Measurements from ENCODE around the gene SLAMF7. TPM values are rescaled to one million over a fixed set of nuclear protein-coding genes. Genes with fewer than 3 reads are reported as not detected.

Gene SLAMF7
- total and polyA plus RNA-seq, 10 of the 15 experiments (the other 5 are each of a cell fraction or from before 2014, with no cell fraction given), result 66.6 to 284 (median 108) TPM

DNA sequence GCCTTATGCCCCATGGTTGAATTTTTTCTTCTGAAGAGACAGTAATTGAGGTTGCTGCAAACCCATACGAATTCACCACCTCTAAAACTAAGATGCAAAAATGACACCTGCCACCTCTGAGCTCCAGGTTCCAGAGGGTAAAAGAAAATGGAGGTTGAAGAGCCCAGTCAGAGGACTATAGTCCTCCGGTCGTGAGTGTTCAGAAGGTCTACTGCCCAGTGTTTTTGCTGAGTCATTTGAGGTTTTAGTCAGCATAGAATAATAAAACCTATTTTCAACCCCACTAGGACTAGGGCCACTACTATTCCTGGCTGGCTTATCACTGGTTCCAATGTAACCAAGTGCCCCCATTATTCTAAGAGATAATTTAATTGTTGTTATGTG lies 12.9 kb upstream of the SLAMF7 start:
- DNase-seq (ENCODE audit: low read depth, low spot score) (no peak), ATAC-seq (peak; percentile 81), FAIRE-seq (no peak)
- Histone ChIP-seq H3K36me3 (ENCODE audit: control insufficient read depth in 2 of 2, insufficient read depth in 2 of 2, low read length in 1 of 2) (no peaks in the 10 kb centered on the region), H3K27ac (ENCODE audit: control insufficient read depth, insufficient read depth) (peak overlapping the region; percentile 85), H3K79me2 (ENCODE audit: control insufficient read depth, insufficient read depth, low read length) (no peaks in the 10 kb centered on the region; the same call in 1 of the 2 replicates), H3K9ac (ENCODE audit: control insufficient read depth, insufficient read depth, low read length) (no peak overlapping the region), H3K4me1 (ENCODE audit: control insufficient read depth, insufficient read depth, low read length) (peaks cover 40% of the 10 kb centered on the region), H2AFZ (ENCODE audit: control insufficient read depth, low read depth, low read length) (peak overlapping the region; percentile 83), H4K20me1 (ENCODE audit: control insufficient read depth, insufficient read depth) (no peaks in the 10 kb centered on the region), H3K4me2 (ENCODE audit: control insufficient read depth, insufficient read depth) (peak overlapping the region; percentile 17), H3K9me3 (replicated peaks; ENCODE audit: control insufficient read depth, insufficient read depth, low read length) (no peaks in the 10 kb centered on the region; the same call in 2 of the 3 replicates), H3K27me3 (replicated peaks in 1 of 2; ENCODE audit: control insufficient read depth in 2 of 2, insufficient read depth in 2 of 2, low read length in 1 of 2) (no peaks in the 10 kb centered on the region), H3K4me3 (no peak overlapping the region)
- in situ Hi-C loops (cut with MboI), result loop anchor here (5.0 kb wide), 3 partner anchors 41 to 226 kb away; partner anchors contain the start of gene ITLN2
- POLR2A ChIA-PET, result interaction anchor here (1.0 to 7.5 kb wide), 9 partner anchors 13 to 53 kb away, joined by 3 to 73 read pairs (median 11); partner anchors contain the start of genes CD48 and SLAMF7
- RAD21 ChIA-PET (ENCODE audit: unreplicated experiment), result interaction anchor here (0.8 to 8.5 kb wide), 28 partner anchors 11 to 227 kb away, joined by 3 to 137 read pairs (median 10); partner anchors contain the start of genes CD244, CD48, ITLN2 and SLAMF7
- intact Hi-C loops (cut with micrococcal nuclease; ENCODE audit: unreplicated experiment), result loop anchor here (1.0 kb wide), 5 partner anchors 14 to 225 kb away; no protein-coding TSS in a partner anchor
- CTCF ChIA-PET, result interaction anchor here (0.6 to 10.9 kb wide), 24 partner anchors 12 to 298 kb away, joined by 3 to 209 read pairs (median 9); partner anchors contain the start of genes CD48, ITLN2 and SLAMF7
- WGBS (ENCODE audit: insufficient coverage, insufficient replicate concordance, low lambda C conversion rate, missing lambda C conversion rate), result 0% methylated on average over 3 of the region's 3 CpGs
- BruUV-seq (replicated peaks), result TSS peak; percentile 74
- SMC1A ChIA-PET (ENCODE audit: uncharacterized antibody, unreplicated experiment), result interaction anchor here (0.9 to 10.8 kb wide), 26 partner anchors 13 to 264 kb away, joined by 3 to 301 read pairs (median 5); partner anchors contain the start of genes CD48, ITLN2, LY9 and SLAMF7
- TF ChIP-seq, protein P1, sequence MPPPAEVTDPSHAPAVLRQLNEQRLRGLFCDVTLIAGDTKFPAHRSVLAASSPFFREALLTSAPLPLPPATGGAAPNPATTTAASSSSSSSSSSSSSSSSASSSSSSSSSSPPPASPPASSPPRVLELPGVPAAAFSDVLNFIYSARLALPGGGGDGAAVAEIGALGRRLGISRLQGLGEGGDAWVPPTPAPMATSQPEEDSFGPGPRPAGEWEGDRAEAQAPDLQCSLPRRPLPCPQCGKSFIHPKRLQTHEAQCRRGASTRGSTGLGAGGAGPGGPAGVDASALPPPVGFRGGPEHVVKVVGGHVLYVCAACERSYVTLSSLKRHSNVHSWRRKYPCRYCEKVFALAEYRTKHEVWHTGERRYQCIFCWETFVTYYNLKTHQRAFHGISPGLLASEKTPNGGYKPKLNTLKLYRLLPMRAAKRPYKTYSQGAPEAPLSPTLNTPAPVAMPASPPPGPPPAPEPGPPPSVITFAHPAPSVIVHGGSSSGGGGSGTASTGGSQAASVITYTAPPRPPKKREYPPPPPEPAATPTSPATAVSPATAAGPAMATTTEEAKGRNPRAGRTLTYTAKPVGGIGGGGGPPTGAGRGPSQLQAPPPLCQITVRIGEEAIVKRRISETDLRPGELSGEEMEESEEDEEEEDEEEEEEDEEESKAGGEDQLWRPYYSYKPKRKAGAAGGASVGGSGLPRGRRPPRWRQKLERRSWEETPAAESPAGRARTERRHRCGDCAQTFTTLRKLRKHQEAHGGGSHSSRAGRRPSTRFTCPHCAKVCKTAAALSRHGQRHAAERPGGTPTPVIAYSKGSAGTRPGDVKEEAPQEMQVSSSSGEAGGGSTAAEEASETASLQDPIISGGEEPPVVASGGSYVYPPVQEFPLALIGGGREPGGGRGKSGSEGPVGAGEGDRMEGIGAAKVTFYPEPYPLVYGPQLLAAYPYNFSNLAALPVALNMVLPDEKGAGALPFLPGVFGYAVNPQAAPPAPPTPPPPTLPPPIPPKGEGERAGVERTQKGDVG (CRISPR knock-in tag; IDR thresholded peaks at IDR 0.05), result no peak
- no peak for TF ChIP-seq SMAD1 (IDR thresholded peaks at IDR 0.05; ENCODE audit: low read depth, partially characterized antibody)
- TF ChIP-seq BCL11A (IDR thresholded peaks at IDR 0.05; ENCODE audit: low read depth, low read length), result 0 out of 2 replicates have a peak, but pooled peaks have one; percentile 8
- TF ChIP-seq TBL1XR1 (IDR thresholded peaks at IDR 0.05; ENCODE audit: low read depth, low read length), result no peak
- TF ChIP-seq POLR2A (IDR thresholded peaks at IDR 0.05; ENCODE audit: low read depth, low read length), result no peak
- peak; percentile 44 for TF ChIP-seq RUNX3 (IDR thresholded peaks at IDR 0.05; ENCODE audit: low read length)
- TF ChIP-seq BACH1 (IDR thresholded peaks at IDR 0.05; ENCODE audit: borderline replicate concordance), result peak; percentile 99
- peak; percentile 76 for TF ChIP-seq YY1 (IDR thresholded peaks at IDR 0.05; ENCODE audit: low read depth, low read length)
- TF ChIP-seq POLR2AphosphoS5 (IDR thresholded peaks at IDR 0.05; ENCODE audit: low read length), result peak; percentile 77
- TF ChIP-seq, protein P2, sequence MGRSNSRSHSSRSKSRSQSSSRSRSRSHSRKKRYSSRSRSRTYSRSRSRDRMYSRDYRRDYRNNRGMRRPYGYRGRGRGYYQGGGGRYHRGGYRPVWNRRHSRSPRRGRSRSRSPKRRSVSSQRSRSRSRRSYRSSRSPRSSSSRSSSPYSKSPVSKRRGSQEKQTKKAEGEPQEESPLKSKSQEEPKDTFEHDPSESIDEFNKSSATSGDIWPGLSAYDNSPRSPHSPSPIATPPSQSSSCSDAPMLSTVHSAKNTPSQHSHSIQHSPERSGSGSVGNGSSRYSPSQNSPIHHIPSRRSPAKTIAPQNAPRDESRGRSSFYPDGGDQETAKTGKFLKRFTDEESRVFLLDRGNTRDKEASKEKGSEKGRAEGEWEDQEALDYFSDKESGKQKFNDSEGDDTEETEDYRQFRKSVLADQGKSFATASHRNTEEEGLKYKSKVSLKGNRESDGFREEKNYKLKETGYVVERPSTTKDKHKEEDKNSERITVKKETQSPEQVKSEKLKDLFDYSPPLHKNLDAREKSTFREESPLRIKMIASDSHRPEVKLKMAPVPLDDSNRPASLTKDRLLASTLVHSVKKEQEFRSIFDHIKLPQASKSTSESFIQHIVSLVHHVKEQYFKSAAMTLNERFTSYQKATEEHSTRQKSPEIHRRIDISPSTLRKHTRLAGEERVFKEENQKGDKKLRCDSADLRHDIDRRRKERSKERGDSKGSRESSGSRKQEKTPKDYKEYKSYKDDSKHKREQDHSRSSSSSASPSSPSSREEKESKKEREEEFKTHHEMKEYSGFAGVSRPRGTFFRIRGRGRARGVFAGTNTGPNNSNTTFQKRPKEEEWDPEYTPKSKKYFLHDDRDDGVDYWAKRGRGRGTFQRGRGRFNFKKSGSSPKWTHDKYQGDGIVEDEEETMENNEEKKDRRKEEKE (IDR thresholded peaks at IDR 0.05), result no peak
- TF ChIP-seq CBFB (IDR thresholded peaks at IDR 0.05; ENCODE audit: low read depth), result 0 out of 2 replicates have a peak, but pooled peaks have one; percentile 32

Measured in GM12878 (cell line).